Measurements from ENCODE around the gene PIK3R6. TPM values are rescaled to one million over a fixed set of nuclear protein-coding genes. Genes with fewer than 3 reads are reported as not detected.

Gene PIK3R6
- polyA plus RNA-seq, 1 experiment: not detected

- Histone ChIP-seq H3K4me3 (ENCODE audit: low read depth, low read length) (no peak overlapping the region), H3K27ac (ENCODE audit: low read depth, low read length) (no peak overlapping the region), H3K9me3 (ENCODE audit: control insufficient read depth, insufficient read depth, low read length) (no peaks in the 10 kb centered on the region; the same call in 1 of the 2 replicates), H3K27me3 (ENCODE audit: control insufficient read depth, insufficient read depth, low read length) (peaks cover 2% of the 10 kb centered on the region)
- TF ChIP-seq CTCF (IDR thresholded peaks at IDR 0.05; ENCODE audit: low read depth, low read length): no peak
- DNase-seq (ENCODE audit: low read depth, low spot score): no peak
- ChIA-PET POLR2A (no interaction called here), CTCF (interaction anchor here (0.6 to 1.7 kb wide), 8 partner anchors 14 to 828 kb away, joined by 3 to 4 read pairs (median 3); no protein-coding TSS in a partner anchor)
Measured at GRCh38 chr17:8894202-8894671, 26.8 kb upstream of the PIK3R6 start.

GRCh38 chr17:8893621-8894201 is 26.2 kb upstream of the PIK3R6 start:
- POLR2A ChIA-PET: no interaction called here
- no peak for TF ChIP-seq CTCF (IDR thresholded peaks at IDR 0.05; ENCODE audit: low read depth, low read length)
- H3K27me3 ChIP-seq (ENCODE audit: control insufficient read depth, insufficient read depth, low read length): peaks cover 2% of the 10 kb centered on the region
- DNase-seq (ENCODE audit: low read depth, low spot score): no peak
- CTCF ChIA-PET: interaction anchor here (1.2 to 1.7 kb wide), 2 partner anchors 14 to 24 kb away, joined by 3 read pairs; no protein-coding TSS in a partner anchor
- no peak overlapping the region for H3K4me3 ChIP-seq (ENCODE audit: low read depth, low read length)
- no peak overlapping the region for H3K27ac ChIP-seq (ENCODE audit: low read depth, low read length)
- H3K9me3 ChIP-seq (ENCODE audit: control insufficient read depth, insufficient read depth, low read length): no peaks in the 10 kb centered on the region; the same call in 1 of the 2 replicates

- H3K4me3 ChIP-seq (ENCODE audit: low read depth, low read length): no peak overlapping the region
- no peaks in the 10 kb centered on the region; the same call in 1 of the 2 replicates for H3K9me3 ChIP-seq (ENCODE audit: control insufficient read depth, insufficient read depth, low read length)
- ChIA-PET POLR2A (no interaction called here), CTCF (no interaction called here)
- TF ChIP-seq CTCF (IDR thresholded peaks at IDR 0.05; ENCODE audit: low read depth, low read length): no peak
- no peak for DNase-seq (ENCODE audit: low read depth, low spot score)
- H3K27me3 ChIP-seq (ENCODE audit: control insufficient read depth, insufficient read depth, low read length): peaks cover 2% of the 10 kb centered on the region
- no peak overlapping the region for H3K27ac ChIP-seq (ENCODE audit: low read depth, low read length)
Measured at GRCh38 chr17:8893059-8893458, 25.6 kb upstream of the PIK3R6 start.

GRCh38 chr17:8892338-8892690 is 24.8 kb upstream of the PIK3R6 start:
- H3K27me3 ChIP-seq (ENCODE audit: control insufficient read depth, insufficient read depth, low read length): peaks cover 2% of the 10 kb centered on the region
- CTCF ChIA-PET: interaction anchor here (1.7 kb wide), 1 partner anchor 630 kb away, joined by 6 read pairs; no protein-coding TSS in a partner anchor
- H3K4me3 ChIP-seq (ENCODE audit: low read depth, low read length): no peak overlapping the region
- no peak overlapping the region for H3K27ac ChIP-seq (ENCODE audit: low read depth, low read length)
- TF ChIP-seq CTCF (IDR thresholded peaks at IDR 0.05; ENCODE audit: low read depth, low read length): no peak
- no peak for DNase-seq (ENCODE audit: low read depth, low spot score)
- POLR2A ChIA-PET: no interaction called here
- no peaks in the 10 kb centered on the region; the same call in 1 of the 2 replicates for H3K9me3 ChIP-seq (ENCODE audit: control insufficient read depth, insufficient read depth, low read length)

GRCh38 chr17:8890671-8891070 is 23.2 kb upstream of the PIK3R6 start:
- no peak for TF ChIP-seq CTCF (IDR thresholded peaks at IDR 0.05; ENCODE audit: low read depth, low read length)
- Histone ChIP-seq H3K4me3 (ENCODE audit: low read depth, low read length) (no peak overlapping the region), H3K27ac (ENCODE audit: low read depth, low read length) (no peak overlapping the region), H3K9me3 (ENCODE audit: control insufficient read depth, insufficient read depth, low read length) (peaks cover 8% of the 10 kb centered on the region; the same call in 1 of the 2 replicates), H3K27me3 (ENCODE audit: control insufficient read depth, insufficient read depth, low read length) (peaks cover 2% of the 10 kb centered on the region)
- ChIA-PET CTCF (interaction anchor here (1.2 kb wide), 1 partner anchor 12 kb away, joined by 5 read pairs; no protein-coding TSS in a partner anchor), POLR2A (no interaction called here)
- no peak for DNase-seq (ENCODE audit: low read depth, low spot score)

Measured in AG04450 (cell line).